ENCODE measurements around the gene ARHGEF7.

Gene ARHGEF7

DNA sequence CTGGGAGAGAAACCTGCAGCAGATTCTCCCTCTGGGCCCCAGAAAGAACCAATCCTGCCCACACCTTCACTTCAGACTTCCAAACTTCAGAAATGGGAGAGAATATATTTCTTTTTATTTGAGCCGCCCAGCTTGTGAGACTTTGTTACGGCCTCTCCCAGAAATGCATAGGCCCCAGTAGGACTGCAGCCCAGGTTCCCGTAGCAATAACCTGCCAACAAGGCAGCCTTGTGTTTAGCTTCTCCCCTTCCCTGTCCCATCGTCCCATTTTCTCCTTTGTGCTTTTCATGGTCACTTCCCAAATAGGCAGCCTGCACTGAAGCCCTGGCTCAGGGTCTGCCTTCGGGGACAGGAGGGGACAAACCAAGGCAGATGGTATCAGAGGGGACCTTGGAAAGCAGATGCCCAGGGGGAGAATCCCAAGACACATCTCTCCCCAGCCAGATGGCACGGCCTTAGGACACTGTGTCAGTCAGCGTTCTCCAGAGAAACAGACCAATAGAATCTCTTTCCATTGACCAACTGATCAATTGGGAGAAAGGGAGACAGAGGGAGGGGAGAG is 3.7 kb upstream of the ARHGEF7 start:
- DNase-seq, result no peak

DNA sequence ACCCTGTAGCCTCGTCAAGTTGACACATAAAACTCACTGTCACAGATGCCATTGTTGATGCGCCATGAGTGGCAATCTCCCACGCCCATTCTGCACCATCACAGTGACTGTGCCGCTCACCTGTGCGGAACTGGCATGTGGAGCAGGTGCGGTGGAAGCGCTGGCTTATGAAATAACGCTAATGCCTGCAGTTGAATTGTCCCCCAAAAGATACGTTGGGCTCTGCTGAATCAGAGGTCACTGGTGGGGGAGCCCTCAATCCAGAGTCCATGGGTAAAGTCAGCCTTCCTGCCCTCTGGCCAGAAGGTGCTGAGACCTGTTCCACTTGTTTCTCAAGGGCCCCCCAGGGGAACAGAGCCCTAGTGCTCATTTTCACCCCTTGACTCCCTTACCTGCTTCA is 2.9 kb upstream of the ARHGEF7 start:
- no peak for DNase-seq

DNA sequence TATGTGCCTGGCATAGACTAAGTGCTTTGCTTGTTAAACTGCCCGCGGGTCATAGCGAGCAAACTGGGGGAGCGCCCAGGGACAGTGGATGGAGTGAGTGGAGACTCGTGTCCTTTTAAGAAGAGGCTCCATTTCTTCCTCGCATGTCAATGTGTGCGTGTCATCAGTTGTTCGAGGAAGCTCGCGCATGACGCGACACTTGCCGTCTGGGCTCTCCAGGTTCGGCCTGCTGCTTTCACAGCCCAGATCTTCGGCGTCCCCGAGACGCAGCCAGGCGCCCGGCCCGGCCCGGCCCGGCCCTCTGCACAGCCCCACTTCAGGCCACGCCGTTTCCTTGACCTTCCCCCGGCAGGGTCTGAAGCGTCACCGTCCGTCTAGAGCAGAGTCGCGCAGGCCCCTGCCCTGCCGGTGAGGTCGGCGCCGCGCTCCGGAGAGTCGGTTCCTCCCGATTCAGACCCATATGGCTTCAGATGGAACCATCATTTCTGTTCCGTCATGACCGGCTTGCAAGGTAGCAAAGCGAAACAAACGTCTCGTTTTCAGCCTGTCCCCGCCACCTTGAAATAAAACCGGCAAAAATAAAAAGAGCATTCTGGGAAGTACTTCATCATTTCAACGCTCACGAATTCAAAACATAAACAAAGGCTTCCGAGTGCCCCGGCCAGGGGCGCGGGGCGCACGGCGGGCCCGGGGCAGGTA is 599 bp upstream of the ARHGEF7 start:
- DNase-seq, result no peak

DNA sequence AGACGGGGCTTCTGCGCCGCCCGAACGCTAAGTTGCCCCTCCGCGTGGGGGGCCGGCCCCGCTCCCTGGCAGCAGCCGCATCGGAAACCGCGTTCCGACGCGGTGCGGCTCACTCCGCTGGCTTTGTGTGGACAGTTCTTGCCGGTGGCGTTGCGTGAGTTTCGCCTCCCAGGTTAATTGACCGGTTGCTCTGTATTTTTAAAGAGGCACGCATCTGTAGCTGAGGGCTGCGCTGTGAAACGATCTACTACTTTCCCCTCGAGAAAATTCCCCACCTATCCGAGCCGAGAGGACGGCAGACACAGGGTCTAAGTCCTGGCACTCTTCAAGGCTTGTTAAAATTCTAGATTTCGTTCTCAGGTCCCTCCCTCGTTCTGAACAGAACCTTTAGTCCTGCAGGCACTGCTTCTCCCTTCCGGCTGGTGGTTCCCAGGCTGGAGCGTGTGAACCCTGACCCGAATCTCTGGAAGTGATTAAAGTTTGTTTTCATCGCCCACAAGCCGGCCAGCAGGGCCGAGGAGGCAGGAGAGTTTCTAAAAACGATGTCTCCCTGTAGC is 933 bp downstream of the ARHGEF7 start:
- no peak for DNase-seq

DNA sequence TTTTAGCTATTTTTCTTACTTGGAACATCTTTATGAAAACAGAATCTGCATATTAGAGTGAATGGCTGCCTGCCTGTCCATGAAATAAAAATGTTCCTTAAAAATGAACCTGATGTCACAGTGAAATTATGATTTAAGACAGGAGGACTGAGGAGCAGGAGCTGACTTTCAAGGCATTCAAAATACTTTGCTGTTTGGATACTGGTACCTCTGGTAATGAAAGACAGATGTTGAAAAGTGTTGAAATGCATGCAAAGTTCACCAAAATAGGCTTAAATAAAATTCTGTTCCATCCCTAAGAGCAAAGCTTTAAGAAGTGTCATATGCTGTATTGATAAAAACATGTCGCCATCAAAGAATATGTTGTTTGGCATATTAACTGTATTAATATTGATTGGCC is 1.7 kb downstream of the ARHGEF7 start:
- no peak for DNase-seq

DNA sequence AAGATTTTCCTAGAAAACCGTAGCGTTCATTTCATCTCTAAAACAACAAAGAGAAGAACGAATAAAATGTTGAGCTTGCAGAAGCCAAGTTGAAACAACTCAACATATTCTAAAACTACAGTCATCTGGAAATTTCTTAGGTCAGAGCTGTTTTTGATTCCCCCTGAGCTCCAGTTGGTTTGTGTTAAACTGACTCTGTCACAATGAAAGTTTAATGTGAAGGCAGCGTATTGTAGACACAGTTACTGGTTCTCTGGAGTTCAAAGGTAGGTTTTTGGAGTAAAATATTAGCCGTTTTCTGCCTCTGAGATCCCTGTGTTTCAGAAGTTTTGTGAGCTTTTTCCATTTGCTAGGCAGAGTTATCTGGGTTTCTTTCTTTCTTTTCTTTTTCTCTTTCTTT is 2.2 kb downstream of the ARHGEF7 start:
- no peak for DNase-seq

DNA sequence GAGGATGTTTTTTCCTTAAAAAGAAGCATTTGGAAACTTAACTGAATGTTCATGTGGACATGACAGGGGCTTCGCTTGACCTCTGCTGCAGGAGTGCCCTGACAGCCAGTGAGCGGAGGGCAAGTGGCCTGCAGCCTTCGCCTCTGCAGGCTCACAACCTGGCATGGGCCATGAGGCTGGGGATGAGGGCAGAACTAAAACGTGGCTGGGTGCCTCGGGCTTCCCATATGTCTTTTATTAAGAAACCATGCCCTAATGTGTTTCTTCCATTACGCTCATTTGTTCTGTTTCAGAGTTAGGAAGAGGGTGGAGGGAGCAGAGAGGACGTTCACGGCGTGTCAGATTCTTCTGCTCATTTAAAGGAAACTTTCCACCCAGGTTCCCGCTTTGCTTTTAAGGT is 2.9 kb downstream of the ARHGEF7 start:
- no peak for DNase-seq

DNA sequence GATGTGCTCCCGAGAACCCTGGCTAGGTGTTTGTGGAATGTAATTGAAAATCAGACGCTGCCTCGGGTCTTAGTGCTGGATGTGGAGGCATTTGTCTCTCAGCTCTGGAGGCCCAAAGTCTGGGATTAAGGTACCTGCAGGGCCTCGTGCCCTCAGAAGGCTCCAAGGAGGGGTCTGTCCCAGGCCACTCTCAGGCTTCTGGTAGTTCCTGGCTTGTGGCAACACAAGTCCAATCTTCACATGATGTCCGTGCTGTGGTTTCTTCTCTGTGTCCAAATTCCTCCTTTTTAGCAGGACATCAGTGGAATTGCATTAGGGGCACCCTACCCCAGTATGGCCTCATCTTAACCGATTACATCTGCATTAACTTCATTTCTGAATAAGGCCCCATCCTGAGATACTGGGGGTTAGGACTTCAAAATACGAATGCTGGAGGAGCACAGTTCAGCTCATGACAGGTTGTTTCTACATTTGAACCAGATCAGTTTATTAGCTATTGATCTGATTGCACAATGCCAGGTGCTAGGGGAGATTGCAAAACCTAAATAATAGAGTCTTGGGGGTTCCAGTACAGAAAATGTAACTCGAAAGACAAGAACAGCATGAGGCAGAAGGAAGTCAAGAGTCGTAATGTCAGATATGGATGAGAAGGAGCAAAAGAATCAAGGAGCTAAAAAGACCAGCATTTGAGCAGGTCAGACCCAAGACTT is 3.9 kb downstream of the ARHGEF7 start:
- DNase-seq, result no peak

DNA sequence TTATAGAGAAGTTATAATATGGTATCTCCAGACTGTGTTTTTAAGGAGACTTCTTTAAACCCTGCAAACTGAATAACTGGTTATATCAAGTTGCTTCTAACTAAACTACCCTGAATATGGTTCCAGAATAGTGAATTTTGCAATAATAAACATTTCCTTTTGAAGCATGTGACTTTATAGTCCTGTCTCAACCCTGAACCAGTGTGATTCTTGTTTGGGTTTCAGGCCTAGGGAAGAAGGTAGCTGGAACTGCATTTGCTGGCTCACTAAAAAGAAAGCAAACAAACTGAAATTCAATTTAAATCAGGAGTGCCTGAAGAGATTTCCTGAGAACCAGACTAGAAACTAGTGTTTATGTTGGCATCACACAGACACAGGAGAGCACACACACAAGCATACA is 4.9 kb downstream of the ARHGEF7 start:
- DNase-seq, result no peak

DNA sequence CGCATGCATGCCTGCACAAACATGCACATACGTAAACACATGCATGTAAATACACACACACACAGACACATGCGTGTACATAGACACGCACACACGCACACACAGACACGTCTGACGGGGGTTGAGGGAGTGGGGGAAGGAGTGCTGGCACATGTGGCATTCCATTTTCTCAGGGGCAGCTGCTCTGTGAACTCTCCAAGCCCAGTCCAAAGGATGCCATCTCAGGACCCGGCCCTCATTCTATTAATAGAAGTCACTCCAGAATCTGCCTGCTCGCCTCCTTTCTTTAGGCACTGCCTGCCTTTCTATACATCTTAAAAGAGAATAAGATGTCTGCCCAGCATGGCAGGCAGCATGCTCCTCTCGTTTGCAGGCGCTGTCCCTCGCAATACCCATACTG is 5.3 kb downstream of the ARHGEF7 start:
- no peak for DNase-seq

DNA sequence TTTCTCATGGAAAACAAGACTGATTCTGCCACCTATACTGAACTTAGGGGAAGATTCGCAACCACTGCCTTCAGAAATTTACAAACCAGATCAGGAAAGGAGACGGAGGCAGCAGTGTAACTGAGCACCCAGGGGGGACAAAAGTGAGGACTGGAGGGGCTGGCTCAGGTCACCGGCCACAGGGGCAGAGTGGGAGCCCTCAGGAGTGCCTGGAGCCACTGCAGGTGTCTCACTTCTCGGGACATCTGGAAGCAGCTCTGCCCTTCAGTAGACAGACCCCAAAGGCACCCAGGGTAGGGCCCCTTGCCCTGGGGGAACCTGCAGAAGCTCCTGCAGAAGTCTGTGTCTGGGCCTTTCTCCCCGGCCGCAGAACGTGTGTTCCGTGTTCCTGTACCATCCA is 5.8 kb downstream of the ARHGEF7 start:
- no peak for DNase-seq

DNA sequence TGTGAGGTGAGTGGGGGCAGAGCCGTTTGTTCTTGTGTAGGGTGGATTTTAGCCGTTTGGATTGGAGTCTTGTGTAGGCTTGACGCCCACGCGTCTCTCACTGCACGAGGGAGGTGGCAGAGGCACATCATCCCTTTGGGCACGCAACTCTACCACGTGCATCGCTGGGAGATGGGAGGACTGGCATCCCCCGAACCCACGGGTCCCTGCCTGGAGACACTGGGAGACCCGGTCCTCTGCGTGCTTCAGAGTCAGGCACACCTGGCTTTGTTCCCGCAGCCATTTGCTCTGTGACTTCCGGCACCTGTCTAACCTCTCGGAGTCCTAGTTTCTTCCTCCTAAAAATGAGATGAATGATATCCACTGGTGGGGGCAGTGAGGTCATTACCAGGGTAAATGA is 6.4 kb downstream of the ARHGEF7 start:
- DNase-seq, result no peak

DNA sequence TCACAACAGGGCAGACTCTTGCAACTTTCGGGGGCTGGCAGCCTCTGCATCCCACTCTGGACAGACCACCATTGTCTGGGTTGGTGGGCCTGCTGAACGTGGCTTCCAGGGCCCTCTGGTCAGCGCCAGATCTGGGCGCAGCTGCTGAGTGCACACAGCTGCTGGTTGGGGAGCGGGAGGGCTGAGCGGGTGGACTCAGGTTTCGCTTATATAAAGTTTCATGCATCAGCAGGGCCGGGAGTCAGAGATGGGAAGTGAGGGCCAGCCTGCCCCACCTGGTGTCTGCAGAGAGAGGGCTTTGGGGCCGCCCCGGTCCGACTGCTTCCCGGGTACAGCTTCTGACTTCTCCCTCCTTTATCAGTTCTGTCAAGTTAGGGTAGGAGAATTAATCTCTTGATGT is 6.9 kb downstream of the ARHGEF7 start:
- no peak for DNase-seq

DNA sequence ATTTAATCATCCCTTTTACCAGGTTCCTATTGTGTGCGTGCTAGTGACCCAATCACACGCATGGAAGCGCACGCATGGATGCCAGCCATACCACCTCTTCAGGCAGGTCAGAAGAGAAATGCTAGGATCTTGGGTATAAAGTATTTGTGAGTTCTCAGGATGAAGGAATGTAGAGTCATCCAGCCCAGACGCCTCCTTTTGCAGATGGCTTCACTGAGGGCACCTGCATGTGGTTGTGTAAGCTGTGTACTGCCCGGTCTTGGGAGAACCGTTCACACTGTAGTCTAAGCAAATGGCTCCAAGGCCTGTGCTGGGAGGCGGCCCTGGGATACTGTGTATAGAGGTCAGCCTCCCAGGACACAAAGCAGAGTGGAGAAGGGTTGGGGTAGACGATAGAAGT is 7.5 kb downstream of the ARHGEF7 start:
- no peak for DNase-seq

DNA sequence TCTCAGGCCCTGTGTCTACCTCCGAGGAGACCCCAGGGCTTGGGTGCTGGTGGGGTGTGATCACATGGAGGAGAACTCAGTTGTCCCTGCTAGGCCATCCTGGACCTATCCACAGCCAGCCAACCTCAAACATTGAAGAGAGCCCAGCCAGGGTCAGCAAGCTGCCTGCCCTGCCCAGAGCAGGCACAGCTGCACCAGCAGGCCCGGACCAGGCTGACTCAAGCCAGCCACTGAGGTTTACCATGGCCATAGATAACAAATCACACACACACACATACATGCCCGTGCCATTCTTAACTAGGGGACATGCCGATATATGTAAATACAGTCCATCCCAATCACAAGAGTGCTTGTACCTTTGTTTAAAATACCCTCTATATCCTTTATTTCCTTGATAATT is 8.1 kb downstream of the ARHGEF7 start:
- DNase-seq, result no peak

DNA sequence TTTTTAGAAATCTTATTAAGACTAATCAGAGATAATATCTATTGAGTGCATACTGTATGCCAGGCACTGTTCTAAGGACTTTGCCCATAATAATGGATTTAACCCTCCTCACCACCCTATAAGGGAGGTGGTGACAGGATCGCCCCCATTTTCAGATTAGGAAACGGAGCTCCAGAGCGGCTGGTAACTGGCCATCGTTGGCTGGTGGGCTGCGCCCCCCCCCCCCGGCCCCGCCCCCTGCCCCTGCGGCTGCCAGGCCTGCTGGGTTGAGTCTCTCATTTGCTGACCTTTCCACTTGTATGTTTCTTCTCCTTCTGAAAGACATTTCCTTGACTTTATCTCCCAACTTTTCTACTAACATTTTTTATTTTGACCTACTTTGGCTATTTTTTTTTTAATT is 8.5 kb downstream of the ARHGEF7 start:
- DNase-seq, result no peak

DNA sequence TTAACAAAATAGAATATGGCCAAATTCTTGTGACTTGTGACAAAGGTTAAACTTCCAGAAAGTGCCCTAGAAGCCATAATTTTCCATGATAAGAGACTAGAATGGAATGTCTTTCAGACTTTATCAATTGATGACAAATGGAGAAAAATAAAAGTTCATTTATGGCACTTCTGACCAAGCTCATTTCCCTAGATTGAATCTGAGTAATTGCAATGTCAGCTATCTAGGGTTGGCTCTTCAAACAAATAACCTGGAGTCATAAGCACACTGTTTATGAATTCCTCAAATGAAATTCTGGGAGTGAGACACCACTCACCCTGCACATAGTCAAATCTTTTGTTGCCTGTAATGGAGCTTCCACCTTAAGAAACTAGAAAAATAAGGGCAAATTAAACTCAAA is 11.4 kb downstream of the ARHGEF7 start:
- no peak for DNase-seq

DNA sequence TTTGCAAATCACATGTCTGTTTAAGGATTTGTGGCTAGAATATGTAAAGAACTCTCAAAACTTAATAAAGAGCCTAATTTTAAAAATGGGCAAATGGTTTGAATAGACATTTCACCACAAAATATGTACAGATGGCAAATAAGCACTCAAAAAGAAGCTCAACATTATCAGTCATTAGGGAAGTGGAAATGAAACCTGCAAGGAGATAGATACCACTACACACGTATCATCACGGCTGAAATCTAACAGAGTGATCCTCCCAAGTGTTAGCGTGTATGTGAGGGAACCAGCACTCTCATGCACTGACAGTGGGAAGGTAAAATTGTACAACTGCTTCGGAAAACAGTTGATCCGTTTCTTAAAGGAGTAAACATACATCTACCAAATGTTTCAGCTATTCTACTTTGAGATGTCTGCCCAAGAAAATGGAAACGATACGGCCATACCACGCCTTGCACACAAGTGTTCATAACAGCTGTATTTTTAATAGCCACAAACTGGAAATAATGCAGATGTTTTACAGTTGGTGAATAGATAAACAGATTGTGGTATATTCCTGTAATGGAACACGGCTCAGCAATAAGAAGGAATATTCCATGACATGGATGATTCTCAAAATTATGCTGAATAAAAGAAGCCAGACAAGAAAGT is 14.5 kb downstream of the ARHGEF7 start:
- no peak for DNase-seq

DNA sequence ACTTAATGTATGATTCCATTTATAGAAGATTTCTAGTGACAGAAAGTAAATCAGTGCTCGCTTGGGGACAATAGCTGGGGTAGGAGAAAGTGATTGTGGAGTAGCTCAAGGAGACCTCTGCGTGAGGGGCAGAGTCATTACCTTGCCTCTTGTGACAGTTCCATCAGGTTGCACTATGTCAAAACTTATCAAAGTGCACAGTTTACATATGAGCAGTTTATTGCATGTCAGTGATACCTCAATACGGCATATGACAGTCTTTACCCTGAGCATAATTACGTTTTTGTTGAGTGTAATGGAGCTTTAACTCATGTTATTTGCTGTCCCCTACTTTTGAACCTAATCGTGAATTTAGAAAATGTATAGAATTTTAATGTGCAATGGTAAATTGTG is 15.0 kb downstream of the ARHGEF7 start:
- DNase-seq, result no peak

DNA sequence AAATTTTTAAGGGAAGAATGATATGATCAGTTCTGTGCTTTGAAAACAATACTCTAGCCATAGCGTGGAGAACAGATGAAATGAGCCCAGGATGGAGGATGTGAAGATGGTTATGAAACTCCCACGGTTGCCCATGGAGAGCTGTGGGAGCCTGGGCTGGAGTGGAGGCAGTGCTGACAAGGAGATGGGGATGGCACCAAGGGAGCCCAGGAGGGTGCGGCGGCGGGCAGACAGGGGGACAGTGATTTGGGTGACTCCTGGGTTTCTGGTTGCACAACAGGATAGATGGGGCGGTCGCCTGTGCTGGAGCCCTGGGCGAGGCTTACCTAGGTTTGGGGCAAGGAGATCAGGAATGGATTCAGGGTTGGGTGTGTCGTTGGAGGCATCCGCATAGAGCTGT is 15.9 kb downstream of the ARHGEF7 start:
- DNase-seq, result no peak

DNA sequence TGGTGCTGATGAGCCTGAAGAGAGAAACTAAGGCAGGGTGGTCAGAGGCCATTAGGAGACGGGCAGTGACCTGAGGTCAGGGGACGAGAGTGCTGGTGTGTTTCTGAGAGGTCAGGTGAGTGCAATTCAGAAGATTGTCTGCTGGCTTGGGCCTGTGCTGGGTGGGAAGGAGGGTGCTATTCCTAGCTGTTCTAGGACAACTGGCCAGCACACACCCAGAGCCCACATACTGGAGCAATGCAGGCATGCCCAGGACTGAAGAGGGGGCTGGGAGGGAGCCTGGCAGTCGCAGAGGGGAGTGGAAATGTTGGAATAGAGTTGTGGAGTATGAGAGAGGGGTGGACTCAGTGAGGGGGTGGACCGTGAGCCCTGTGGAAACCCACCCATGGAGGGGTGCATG is 16.5 kb downstream of the ARHGEF7 start:
- DNase-seq, result no peak

DNA sequence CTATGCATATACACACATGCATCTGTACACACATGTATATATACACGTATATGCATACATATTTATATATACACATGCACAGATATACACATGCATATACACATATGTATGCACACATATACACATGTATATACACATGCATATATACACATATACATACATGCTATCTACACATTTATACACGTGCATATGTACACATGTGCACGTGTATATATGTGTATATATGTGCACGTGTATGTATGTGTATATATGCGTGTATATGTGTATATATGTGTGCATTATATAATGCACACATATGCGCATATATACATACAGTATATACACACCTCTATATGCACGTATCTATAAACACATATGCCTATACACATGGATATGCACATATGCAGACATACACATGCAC is 17.8 kb downstream of the ARHGEF7 start:
- no peak for DNase-seq

DNA sequence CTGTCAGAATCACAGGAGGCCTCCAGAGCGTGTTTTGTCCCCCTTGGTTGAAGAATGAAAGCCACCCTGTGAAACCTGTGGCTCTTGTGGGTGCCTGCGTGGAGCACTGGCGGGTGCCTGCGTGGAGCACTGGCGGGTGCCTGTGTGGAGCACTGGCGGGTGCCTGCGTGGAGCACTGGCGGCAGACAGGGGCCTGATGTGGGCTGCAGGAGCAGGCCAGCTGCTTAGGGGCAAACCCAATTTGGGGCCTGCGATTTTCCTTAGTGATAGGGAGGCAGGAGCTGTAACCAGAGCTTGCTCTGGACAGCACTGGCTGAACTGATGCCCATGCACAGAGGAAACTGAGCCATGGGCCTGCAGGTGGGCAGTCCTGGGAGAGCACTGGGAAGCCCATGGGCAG is 24.3 kb downstream of the ARHGEF7 start:
- no peak for DNase-seq
